Neural cell (in vitro differentiated cells): ENCODE results near the gene METTL26.

ENCODE experiments used
- CTCF ChIP-seq: fragments of 450-650 bp; IDR thresholded peaks from 2 replicates; pipeline ENCODE4 v1.5.1; 2014; ENCODE audit warnings: antibody characterized with exemption, mild to moderate bottlenecking, moderate library complexity; ENCODE audit not compliant: poor library complexity, severe bottlenecking
- EP300 ChIP-seq: fragments of 450-650 bp; conservative IDR thresholded peaks from 2 replicates; pipeline ENCODE4 v1.6.1; 2014; ENCODE audit warnings: antibody characterized with exemption, mild to moderate bottlenecking, moderate library complexity; ENCODE audit not compliant: poor library complexity, severe bottlenecking
- EZH2 ChIP-seq: fragments of 200-600, 300-800 bp; shearing (Covaris generic), sonication (generic); IDR thresholded peaks from 2 replicates; pipeline ENCODE4 v1.6.1; 2014; ENCODE audit warnings: antibody characterized with exemption, low read length, borderline replicate concordance, mild to moderate bottlenecking; ENCODE audit not compliant: insufficient read depth, poor library complexity, severe bottlenecking
- POLR2AphosphoS5 ChIP-seq: IDR thresholded peaks from 2 replicates; pipeline ENCODE4 v1.6.1; 2012
- RAD21 ChIP-seq: fragments of 450-650 bp; conservative IDR thresholded peaks from 2 replicates; pipeline ENCODE4 v1.6.1; 2014; ENCODE audit warnings: antibody characterized with exemption, mild to moderate bottlenecking, moderate library complexity
- REST ChIP-seq: IDR thresholded peaks from 2 replicates; pipeline ENCODE4 v1.6.1; 2012; ENCODE audit warnings: borderline replicate concordance
- SMC3 ChIP-seq: fragments of 450-650 bp; conservative IDR thresholded peaks from 2 replicates; pipeline ENCODE4 v1.6.1; 2014; ENCODE audit warnings: antibody characterized with exemption, mild to moderate bottlenecking, moderate library complexity; ENCODE audit not compliant: poor library complexity
- TAF1 ChIP-seq: IDR thresholded peaks from 2 replicates; pipeline ENCODE4 v1.6.1; 2012; ENCODE audit warnings: low read depth

DNA sequence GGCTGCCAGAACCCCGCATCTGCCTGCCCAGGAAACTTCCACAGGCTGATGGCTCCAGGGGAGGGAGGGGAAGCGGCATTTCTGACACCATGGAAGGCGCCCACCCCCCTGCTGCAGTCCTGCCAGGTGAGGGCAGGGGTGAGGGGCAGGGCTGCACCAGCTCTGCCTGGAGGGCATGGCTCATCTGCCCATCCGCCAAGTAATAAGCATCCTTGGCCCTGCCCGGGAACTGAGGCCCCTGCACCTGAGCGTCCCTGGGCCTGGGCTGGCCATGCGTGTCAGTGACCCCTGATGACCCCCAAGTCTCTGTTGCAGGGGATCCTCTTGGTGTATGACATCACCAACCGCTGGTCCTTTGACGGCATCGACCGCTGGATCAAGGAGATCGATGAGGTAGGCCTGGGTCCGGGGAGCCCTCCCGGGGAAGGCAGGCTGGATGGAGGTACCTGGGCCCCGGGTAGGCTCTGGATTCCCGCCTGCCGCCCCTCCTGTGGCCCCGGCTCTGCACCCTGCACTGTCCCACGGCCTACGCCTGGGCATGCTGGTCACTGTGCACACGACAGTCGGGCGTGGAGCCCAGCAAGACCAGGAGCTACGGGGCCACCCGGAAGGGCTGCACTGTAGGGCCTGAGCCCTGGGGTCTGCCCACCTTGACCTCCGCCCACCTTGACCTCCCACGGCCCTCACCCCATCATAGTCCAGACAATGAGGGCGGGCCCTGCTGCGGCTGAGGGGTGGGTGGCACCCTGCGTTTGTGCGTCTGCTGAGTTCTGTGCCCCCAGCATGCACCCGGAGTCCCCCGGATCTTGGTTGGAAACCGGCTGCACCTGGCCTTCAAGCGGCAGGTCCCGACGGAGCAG, 10.8 kb downstream of the METTL26 start:
- TF ChIP-seq REST (no peak), CTCF (no peak), RAD21 (no peak), SMC3 (no peak), EZH2 (no peak), EP300 (no peak), TAF1 (no peak), POLR2AphosphoS5 (no peak)
